Activated CD8-positive, alpha-beta memory T cell treated with anti-CD3 and anti-CD28 coated beads, Interleukin-2, amount 50 U/mL, for 1 hour (primary cell): ENCODE data around the gene RGS4.

Experiments
- DNase-seq: peaks from one replicate; pipeline ENCODE4 v3.0.0-alpha.2; 2020; ENCODE audit errors: extremely low read depth

The RGS4 gene

GRCh38 chr1:163102590-163102989 lies 33.4 kb downstream of the RGS4 start:
- DNase-seq = no peak

- DNase-seq = no peak
Observed at GRCh38 chr1:163104385-163105099, 35.4 kb downstream of the RGS4 start.

GRCh38 chr1:163106364-163106987 lies 37.3 kb downstream of the RGS4 start:
- no peak for DNase-seq

GRCh38 chr1:163107655-163108054 lies 38.5 kb downstream of the RGS4 start:
- DNase-seq = no peak

GRCh38 chr1:163115887-163116286 lies 46.7 kb downstream of the RGS4 start:
- no peak for DNase-seq

- DNase-seq = no peak
Observed at GRCh38 chr1:163119707-163120106, 50.5 kb downstream of the RGS4 start.

- no peak for DNase-seq
Observed at GRCh38 chr1:163120372-163120771, 51.2 kb downstream of the RGS4 start.

GRCh38 chr1:163124812-163125211 lies 55.7 kb downstream of the RGS4 start:
- no peak for DNase-seq
